Hypothalamus (tissue), 51 donors: Measurements from ENCODE around the gene AVPR1B.

Source experiments
- DNase-seq, 51 donors: peaks; one replicate each; lab custom pipeline; 2025; lab: John Stamatoyannopoulos, UW

Gene AVPR1B, protein sequence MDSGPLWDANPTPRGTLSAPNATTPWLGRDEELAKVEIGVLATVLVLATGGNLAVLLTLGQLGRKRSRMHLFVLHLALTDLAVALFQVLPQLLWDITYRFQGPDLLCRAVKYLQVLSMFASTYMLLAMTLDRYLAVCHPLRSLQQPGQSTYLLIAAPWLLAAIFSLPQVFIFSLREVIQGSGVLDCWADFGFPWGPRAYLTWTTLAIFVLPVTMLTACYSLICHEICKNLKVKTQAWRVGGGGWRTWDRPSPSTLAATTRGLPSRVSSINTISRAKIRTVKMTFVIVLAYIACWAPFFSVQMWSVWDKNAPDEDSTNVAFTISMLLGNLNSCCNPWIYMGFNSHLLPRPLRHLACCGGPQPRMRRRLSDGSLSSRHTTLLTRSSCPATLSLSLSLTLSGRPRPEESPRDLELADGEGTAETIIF

DNA sequence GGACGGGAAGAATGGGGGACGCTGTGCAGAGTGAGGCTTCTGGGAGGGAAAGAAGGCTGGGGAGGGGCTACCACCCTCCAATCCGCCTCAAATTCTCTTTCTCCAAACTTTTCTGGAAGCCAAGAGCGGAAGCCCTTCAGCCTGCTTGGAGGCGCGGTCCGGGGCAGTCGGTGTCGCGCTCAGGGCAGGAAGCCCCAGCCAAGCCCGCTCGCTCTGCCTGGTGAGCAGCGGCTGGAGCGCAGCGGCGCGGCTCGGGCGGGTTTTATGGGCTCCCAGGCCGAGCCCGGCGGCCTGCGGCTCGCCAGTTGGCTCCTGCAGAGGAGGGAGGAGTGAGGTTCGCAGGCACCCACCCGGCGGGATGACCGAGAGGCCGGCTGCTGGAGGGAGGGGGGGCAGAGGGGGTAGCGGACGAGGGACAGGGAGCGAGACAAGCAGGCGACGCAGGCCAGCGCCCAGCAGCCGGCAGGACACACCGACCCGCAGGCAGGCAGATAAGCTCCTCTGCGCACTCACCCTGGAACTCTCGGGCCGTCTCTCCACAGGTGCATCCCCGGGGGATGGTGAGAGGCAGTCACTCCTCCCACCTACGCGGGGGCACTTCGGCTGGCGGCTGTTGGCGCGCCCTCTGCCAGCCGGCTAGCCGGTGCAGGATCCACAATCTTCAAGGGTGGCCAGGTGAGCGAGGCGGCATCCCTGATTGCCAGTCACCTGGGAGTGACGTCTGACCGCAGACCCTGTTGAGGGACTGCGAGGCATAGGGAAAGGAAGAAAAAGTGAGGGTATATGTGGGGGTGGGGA lies at the start of gene AVPR1B:
Gene AVPR1B, minus strand, starts transcription at position 238 of the 798 bp plus-strand sequence. CDS start 498 bp downstream, outside the sequence.
- DNase-seq, result peak in 20 of 51 donors; percentile 3 to 49 (median 13)

DNA sequence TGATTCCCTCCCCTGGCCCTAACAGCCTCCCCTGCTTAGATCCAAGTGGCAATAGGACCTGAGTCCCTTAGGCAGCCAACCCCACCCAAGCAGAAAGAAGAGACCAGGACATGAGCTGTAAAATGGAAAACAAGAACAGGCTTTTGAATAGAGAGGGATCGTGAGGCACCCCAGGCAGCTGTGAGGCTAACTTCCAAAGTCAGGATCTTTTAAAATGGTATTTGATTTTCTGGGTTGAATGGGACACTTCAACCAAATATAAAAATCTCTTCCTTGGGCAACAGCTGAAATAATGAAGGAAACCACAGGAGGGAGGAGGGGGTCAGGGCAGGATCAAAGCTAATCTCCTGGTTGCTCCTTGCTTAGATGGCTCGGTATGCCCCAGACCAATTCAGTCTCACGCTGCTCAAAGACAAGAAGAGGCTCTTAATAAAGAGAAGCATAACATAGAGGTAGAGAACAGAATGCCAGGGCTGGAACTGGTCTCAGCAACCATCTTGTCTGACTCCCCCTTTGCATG lies 28.6 kb upstream of the AVPR1B start:
- DNase-seq, result no peak

DNA sequence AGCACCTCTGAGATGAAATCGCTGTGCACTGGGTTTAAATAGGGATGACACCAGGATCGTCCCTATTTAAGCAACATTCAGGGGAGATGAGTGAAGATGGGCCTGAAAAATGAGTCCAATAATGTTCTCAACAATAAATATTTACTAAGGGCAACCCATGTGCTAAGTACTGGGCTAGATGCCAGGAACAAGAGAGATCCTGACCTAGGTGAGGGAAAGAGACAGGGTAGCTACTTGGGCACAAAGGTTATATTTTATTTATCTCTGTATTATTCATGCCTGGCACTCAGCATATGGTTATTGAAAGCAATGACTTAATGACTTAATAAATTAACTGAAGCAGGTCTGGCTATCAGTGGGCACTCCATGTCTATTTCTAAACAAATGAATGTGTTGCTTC lies 27.4 kb upstream of the AVPR1B start:
- no peak for DNase-seq

DNA sequence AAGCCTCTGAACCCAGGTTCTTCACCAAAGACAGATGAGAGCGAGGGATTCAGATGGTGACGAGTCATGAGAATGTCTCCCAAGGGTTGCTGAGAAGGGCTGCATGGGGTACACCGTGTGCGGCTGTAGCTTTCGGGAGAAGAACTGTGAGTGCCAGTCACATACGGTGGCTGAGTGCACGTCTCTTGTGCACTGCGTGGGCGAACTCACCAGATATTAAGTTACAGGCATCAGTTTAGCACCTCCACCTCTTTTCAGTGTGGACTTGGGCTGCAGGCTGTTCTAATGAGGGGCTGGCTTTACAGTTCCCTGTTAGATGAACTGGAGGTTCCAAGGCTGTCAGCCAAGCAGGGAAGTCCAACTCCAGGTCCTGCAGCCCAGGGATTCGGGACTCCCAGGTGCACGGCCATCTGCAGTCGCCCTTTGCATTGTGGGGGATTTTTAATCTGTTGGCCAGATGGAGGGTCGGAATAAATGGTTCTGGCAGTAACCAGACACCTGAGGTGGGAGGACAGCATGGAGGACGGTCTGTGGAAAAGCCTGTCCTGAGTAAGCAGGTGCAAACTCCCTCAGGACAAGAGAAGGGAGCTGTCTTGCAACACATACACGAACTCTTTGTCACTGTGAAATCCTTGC lies 26.5 kb upstream of the AVPR1B start:
- DNase-seq, result no peak

DNA sequence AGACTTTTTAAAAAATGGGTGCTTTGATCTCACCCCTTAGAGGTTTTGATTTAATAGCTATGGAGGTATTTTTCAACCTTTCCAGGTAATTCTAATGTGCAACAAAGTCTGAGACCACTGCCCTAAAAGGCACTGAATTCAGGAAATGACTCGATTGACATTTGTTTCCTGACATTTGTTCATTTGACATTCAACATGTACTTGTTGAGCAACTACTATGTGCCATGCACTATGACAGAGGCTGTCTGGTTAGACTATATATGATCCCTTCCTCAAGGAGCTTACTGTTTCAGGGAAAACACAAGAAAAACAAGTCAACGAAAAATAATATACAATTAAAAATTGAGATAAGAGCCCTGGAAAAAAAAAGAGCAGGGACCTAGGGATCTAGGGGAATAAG lies 25.6 kb upstream of the AVPR1B start:
- no peak for DNase-seq

DNA sequence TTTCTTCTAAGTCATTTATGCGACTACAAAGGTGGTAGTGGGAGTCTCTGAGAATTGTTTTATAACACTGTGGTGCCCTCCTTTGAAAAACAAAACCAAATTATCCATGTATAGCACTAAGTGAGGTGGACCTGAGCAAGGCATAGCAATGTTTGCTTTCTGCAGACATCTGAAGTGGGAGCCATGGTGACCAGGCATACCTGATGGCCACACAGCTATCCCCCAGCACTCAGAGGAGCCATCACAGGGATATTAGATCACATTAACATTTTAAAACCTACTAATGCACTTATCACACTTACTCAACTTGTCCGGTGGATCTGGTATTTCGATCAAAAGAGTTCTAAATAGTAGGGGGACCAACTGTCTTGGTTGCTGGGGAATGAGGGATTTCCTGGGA lies 24.8 kb upstream of the AVPR1B start:
- DNase-seq, result no peak

DNA sequence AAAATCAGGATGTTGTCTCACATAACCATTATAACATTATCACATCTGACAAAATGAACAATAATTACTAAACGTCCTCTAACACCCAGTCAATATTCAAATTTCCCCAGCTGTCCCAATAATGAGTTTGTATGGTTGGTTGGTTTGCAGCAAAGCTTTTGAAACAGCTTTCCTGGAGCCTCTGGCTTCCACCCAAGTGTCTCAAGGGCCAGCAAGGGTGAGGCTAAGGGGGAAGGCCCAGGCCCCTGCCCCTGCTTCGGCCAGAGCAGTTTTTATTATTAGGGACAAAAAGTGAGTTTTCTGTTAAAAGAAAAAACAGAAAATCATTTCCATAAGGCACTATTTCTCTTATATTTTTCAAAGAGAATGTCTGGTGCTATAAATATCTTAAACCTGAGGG lies 19.1 kb upstream of the AVPR1B start:
- no peak for DNase-seq

DNA sequence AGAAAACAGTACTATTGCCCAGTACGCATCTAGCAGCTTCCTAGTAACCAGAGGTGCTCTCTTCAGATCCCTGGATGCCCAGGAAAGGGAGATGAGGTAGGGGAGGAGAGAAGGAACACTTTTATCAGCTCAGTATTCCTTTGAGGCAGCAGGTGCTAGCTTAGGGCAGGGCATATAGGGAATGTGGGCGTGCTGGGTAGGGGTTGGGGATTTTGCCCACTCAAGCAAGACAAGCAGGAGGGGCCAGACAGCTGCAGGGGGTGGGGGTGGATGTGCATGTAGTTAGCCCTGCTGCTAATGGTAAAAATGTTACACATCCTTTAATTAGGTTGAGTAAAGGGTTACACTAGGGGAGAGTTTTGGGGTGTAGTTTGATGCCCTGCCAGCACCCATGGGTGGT lies 18.1 kb upstream of the AVPR1B start:
- DNase-seq, result no peak

DNA sequence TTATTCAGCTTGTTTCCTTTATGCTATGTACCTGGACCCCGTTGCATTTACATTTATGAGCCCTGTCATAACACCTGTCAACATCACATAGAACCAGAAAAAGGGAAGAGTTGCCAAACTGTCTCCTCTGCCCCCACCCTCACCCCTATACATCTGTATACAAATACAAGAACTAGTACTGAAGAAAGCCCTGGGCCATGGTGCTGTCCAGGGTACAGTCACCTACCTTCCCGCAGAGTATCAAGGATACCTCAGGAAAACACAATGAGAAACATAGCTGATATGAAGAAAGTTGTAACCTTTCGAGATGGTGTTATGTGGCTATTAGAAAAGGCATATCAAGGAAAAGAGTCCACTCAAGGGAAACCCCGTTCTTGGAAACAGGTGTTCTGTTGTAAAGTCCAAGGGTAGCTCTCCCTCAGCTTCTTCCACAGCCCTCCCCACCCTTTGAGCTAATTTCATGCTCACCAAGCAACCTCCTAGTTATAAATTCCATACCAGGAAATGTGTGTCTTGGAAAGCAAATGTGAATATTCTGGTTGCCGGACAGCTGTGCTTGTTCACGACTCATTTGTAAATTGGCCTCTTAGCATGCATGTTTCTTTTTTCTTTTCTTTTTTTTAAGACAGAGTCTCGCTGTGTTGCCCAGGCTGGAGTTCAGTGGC lies 16.7 kb upstream of the AVPR1B start:
- no peak for DNase-seq

DNA sequence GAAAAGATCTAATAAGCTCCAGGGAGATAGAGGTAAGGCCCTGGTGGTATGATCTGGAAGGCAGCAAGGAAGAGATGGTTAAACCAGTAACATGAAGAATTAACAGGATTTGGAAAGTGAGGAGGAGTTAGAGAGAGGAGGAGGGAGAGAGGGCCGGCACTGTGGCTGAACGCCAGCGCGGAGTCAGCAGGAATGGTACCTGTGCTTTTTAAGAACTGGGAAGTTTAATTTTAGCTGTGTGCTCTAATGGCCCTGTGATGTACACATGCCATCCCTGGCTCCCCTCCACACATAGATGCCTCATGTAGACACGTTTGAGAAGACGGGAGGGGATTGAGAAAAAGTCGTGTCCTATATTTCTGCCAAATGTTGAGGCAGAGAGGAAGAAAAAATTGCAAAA lies 13.8 kb upstream of the AVPR1B start:
- DNase-seq, result no peak

DNA sequence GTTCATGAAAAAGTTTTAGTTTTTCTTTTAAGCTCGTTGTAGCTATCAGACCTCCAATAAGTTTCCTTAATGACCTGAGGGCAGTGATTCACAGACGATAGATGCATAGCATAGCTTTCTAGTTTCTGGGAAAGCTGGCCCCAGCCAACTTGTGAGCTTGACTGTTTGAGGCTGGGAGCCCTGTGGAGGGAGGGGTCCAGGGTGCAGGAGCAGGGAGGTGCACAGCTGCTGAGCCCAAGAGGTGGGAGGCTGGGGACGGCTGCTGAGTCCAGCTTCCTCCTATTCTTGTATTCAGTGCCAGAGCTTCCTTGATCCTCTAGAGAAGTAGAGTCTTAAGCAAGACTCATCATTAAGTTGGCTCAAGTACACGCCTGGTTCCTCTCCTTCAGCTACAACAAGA lies 11.0 kb upstream of the AVPR1B start:
- no peak for DNase-seq

DNA sequence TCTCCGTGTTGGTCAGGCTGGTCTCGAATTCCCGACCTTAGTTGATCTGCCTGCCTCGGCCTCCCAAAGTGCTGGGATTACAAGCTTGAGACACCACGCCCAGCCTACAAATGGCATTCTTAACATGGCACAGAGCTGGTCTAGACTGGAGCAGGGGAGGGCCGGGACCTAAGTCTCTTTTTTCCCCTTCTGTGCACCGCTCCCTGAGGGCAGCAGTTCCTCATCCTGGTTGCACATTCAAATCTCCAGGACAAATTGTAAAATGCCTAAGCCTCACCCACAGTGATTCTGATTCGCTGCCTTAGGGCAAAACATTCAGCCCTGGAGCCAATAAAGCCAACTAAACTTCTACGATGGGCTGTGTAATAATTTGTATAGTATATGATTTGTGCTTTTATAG lies 10.1 kb upstream of the AVPR1B start:
- no peak for DNase-seq

DNA sequence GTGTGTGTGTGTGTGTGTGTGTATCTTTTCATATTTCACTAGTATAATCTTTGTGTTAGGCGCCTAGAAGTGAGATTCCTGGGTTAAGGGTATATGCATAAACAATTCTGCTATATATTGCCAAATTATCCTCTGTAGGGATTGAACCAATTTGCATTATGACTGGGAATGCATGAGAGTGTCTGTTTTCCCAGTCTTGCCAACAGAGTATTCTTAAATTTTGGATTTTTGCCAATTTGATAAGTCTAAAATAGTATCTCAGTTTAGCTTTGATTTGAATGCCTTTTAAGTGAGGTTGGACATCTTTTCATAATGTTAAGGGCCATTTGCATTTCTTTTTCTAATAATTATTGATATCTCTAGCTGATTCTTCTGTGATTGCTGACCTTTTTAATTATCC lies 8.2 kb upstream of the AVPR1B start:
- no peak for DNase-seq

DNA sequence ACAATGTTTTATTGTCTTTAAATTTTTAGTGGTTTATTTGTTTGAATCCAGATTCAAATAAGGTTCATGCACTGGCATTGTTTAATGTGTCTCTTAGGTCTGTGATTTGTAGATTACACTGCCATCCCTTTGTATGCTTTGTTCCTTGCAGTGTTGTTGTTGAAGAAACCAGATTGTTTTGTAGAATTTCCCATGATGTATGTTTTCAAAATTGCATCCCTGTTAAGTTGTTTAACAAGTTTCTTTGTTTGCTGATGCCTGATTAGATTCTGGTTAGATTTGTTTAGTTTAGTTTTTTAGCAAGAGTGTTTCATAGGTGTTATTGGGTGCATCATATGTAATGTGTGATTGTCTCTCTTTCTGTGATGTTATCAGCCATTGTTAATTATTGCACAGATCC lies 5.5 kb upstream of the AVPR1B start:
- DNase-seq, result no peak

DNA sequence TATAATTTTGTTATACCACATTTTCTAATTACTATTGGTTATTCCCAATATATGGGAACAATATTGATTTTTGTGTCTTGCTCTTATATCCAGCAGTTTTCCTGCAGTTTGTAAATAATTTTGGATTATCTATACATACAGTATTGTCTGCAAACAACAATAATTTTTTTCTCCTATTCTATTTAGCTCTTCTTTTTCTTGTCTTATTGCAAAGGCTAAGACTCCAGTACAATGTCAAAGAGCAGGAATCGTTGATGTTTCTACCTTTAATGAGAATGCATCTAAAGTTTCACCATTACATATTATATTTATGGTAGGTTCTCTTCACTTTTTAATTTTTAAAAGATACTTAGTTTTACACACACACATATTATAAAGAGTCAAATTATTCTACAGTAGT lies 4.1 kb upstream of the AVPR1B start:
- no peak for DNase-seq

DNA sequence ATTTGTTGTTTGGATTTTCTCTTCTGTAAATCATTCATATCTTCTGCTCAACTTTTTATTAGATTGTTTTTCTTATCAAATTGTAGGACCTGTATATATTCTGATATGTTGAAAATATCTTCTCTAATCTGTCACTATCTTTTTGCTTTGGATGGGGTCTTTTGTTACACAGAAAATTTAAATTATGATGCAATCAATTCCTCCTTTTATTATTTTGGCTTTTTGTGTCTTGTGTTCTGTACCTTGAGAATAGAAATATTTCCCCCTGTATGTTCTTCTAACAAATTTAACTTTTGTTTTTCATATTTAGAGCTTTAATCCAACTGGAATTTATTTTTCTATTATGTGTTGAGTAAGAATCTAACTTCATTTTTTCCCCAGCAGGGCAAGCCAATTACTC lies 3.2 kb upstream of the AVPR1B start:
- no peak for DNase-seq

DNA sequence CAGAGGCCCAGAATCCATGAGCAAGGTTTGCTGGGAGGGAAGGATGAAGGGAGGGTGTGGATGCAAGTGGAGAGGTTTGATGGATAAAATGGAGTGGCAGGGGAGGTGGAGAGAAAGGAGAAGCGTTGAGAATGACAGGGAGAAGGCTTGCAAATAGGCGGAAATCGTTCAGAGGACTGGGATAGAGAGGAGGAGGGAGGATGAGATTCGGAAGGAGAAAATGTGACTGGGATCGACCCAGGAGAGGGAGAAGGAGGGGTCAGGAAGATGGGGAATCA lies 376 bp downstream of the AVPR1B start:
- no peak for DNase-seq

DNA sequence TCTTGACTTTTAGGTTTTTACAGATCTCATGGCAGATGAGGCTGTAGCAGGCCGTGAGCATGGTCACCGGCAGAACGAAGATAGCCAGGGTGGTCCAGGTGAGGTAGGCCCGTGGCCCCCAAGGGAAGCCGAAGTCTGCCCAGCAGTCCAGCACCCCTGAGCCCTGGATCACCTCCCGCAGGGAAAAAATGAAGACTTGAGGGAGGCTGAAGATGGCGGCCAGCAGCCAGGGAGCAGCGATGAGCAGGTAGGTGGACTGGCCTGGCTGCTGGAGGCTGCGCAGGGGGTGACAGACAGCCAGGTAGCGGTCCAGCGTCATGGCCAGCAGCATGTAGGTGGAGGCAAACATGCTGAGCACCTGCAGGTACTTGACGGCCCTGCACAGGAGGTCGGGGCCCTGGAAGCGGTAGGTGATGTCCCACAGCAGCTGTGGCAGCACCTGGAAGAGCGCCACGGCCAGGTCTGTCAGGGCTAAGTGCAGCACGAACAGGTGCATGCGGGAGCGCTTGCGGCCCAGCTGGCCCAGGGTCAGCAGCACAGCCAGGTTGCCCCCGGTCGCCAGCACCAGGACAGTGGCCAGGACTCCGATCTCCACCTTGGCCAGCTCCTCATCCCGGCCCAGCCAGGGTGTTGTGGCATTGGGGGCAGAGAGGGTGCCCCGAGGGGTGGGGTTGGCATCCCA lies 856 bp downstream of the AVPR1B start:
- DNase-seq, result no peak

DNA sequence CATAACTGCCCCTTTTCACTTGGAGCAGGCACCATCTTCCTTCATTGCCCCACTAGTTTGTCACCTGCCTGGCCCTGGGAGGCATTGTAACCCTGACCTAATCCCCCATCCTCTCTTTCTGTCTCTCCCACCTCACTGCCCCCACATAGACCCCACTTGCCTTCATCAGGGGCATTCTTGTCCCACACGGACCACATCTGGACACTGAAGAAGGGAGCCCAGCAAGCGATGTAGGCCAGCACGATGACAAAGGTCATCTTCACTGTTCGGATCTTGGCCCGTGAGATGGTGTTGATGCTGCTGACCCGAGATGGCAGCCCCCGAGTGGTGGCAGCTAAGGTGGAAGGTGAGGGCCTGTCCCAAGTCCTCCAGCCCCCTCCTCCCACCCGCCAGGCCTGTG lies 1.4 kb downstream of the AVPR1B start:
- no peak for DNase-seq
